Astrocyte of the cerebellum (primary cell): Measurements from ENCODE around the gene PODXL.

Experiments used
- DNase-seq: peaks from one replicate; pipeline ENCODE4 v3.0.0-alpha.2; 2011; ENCODE audit warnings: low read depth
- H3K4me3 ChIP-seq: 2 replicates; pipeline ENCODE4 v1.5.1; 2011; ENCODE audit warnings: mild to moderate bottlenecking, low read depth, low read length, moderate library complexity
- in situ Hi-C: cut with HindIII; loops from 2 replicates; pipeline ENCODE4 v1.10.0; 2017; ENCODE audit warnings: low sequenced_read_pairs
- TF ChIP-seq, protein P1 (sequence below): IDR thresholded peaks from 2 replicates; pipeline ENCODE4 v1.5.1; 2012; ENCODE audit warnings: low read length, low read depth, moderate library complexity, mild to moderate bottlenecking; ENCODE audit errors: missing control alignments

PODXL gene

DNA sequence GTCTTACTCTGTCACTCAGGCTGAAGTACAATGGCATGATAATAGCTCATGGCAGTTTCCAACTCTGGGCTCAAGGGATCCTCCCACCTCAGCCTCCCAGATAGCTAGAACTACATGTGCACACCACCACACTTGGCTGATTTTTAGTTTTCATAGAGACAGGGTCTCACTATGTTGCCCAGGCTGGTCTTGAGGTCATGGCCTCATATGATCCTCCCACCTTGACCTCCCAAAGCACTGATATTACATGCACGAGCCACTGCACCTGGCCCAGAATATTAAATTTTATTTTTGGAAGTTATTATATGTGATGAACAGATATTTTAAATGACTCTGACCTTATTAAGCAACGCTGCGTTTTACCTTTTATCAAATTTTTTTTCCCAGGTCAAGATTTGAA, 94.4 kb downstream of the PODXL start:
- in situ Hi-C loops, result no loop called here
- TF ChIP-seq, protein P1, sequence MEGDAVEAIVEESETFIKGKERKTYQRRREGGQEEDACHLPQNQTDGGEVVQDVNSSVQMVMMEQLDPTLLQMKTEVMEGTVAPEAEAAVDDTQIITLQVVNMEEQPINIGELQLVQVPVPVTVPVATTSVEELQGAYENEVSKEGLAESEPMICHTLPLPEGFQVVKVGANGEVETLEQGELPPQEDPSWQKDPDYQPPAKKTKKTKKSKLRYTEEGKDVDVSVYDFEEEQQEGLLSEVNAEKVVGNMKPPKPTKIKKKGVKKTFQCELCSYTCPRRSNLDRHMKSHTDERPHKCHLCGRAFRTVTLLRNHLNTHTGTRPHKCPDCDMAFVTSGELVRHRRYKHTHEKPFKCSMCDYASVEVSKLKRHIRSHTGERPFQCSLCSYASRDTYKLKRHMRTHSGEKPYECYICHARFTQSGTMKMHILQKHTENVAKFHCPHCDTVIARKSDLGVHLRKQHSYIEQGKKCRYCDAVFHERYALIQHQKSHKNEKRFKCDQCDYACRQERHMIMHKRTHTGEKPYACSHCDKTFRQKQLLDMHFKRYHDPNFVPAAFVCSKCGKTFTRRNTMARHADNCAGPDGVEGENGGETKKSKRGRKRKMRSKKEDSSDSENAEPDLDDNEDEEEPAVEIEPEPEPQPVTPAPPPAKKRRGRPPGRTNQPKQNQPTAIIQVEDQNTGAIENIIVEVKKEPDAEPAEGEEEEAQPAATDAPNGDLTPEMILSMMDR, result no peak
- no peak for DNase-seq
- no peak overlapping the region for H3K4me3 ChIP-seq

DNA sequence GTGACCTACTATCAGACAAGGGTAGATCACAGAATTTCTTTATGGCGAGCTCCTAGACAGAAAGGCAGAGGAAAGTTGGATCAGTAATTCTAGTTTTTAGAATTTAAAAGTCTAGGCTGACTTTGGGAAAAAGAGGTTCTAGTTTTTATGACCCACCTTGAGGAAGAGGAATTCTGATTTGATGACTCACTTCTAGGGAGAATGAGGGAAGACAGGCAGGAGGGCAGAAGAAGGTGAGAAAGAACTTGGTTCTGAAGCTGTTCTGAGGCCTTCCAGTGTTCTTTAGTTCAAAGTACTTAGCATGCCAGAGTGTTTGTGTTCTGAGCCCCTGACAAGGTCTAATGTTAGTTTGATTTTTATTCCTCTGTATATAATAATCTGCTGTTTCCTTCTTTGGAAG, 97.2 kb downstream of the PODXL start:
- in situ Hi-C loops, result no loop called here
- TF ChIP-seq, protein P1, result no peak
- no peak for DNase-seq
- H3K4me3 ChIP-seq, result no peak overlapping the region

DNA sequence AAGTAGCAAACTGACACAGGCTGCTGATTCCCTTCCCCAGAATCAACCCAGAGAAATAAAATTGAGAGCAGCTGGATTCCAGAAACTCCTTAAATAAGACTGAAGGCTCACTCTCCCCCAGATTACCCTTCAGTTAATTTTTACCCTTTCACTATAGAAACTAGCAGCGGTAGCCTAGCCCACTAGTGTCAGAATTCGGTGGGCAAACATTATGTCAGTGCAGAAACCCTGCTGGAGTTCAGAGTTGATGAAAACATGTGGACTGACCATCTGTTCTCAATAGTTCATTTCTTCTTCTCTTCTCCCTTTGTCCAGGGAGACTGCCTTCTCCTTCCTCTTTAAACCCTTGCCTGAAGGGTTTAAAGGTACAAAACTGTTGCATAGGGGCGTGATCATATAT, 100.1 kb downstream of the PODXL start:
- DNase-seq, result no peak
- in situ Hi-C loops, result no loop called here
- no peak overlapping the region for H3K4me3 ChIP-seq
- TF ChIP-seq, protein P1, result no peak

DNA sequence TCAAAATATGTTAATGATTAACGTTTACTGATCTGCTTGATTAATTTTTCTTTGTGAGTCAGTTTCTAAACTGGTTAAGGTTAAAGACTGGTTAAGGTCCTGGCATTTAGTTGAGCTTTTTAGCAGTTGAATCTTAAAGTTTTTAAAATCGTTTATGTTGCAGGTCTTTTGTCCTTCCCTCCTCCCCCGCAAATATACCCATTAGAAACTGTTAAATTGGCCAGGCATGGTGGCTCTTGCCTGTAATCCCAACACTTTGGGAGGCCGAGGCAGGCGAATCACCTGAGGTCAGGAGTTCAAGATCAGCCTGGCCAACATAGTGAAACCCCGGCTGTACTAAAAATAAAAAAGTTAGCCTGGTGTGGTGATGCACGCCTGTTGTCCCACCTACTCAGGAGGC, 100.9 kb downstream of the PODXL start:
- TF ChIP-seq, protein P1, result no peak
- H3K4me3 ChIP-seq, result no peak overlapping the region
- in situ Hi-C loops, result no loop called here
- DNase-seq, result no peak

DNA sequence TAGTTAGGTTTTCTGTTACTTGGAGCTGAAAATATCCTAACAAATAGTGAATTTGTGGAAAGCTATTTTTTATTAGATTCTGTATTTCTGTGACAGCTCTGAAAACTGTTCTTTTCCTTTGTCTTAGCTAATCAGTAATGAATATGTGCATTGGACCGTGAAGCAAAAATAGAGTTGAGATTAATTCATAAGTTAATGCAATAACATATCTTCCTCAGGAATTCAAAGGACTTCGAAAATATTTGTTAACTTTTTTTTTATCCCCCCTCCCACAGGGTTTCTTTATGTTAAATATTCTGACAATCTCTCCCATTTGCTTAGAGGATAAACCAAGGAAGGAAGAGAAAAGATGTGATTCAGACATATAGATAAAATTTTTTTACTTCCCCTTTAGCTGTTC, 101.4 kb downstream of the PODXL start:
- no peak overlapping the region for H3K4me3 ChIP-seq
- no peak for DNase-seq
- in situ Hi-C loops, result no loop called here
- TF ChIP-seq, protein P1, result no peak

DNA sequence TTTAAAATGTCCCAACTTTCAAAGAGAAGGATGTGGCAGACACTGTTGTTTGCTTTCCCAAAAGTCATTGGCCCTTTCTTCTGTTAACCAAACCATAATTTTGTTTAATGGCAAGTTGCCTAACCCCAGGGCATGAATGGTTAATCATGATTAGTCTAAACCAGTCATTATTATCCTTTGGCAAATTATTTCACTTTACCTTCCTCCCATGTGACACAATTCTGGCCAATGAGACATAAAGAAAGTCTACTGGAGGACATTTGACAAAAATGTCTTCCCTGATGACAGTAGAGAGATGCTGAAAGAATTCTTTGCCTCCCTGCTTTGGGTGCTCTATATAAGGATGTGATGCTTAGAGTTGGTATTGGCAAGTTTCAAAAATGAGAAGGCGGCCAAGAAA, 101.9 kb downstream of the PODXL start:
- TF ChIP-seq, protein P1, result no peak
- no peak for DNase-seq
- H3K4me3 ChIP-seq, result no peak overlapping the region
- in situ Hi-C loops, result no loop called here
